Rectal smooth muscle tissue (tissue), 1 donor: ENCODE data around the gene TMEM125.

Source experiments
- H3K27ac ChIP-seq: one replicate; pipeline ENCODE4 v1.7.0; 2013; ENCODE audit warnings: low read depth, low read length, inconsistent platforms
- H3K27me3 ChIP-seq: one replicate; pipeline ENCODE4 v1.7.0; 2013; ENCODE audit warnings: low read length; ENCODE audit not compliant: control insufficient read depth, insufficient read depth
- H3K36me3 ChIP-seq: one replicate; pipeline ENCODE4 v1.7.0; 2013; ENCODE audit warnings: low read length; ENCODE audit not compliant: control insufficient read depth, insufficient read depth
- H3K4me1 ChIP-seq: one replicate; pipeline ENCODE4 v1.7.0; 2013; ENCODE audit warnings: low read length; ENCODE audit not compliant: control insufficient read depth, insufficient read depth
- H3K4me3 ChIP-seq: one replicate; pipeline ENCODE4 v1.7.0; 2013; ENCODE audit warnings: low read length
- H3K9ac ChIP-seq: one replicate; pipeline ENCODE4 v1.7.0; 2013; ENCODE audit warnings: low read length

TMEM125 gene

GRCh38 chr1:43269627-43270375, at the start of gene TMEM125:
Gene TMEM125 (plus strand): TSS chr1:43269983. CDS start chr1:43272723, 2,740 bp downstream.
- H3K9ac ChIP-seq: no peak within 1 kb of the TSS
- H3K27ac ChIP-seq: no peak within 1 kb of the TSS
- no peaks in the 10 kb centered on the region for H3K4me1 ChIP-seq
- peaks cover 9% of the 10 kb centered on the region for H3K27me3 ChIP-seq
- H3K36me3 ChIP-seq: no peaks in the 10 kb centered on the region
- peak within 1 kb of the TSS; percentile 44 for H3K4me3 ChIP-seq

GRCh38 chr1:43220905-43221778, 48.6 kb upstream of the TMEM125 start:
- no peaks in the 10 kb centered on the region for H3K4me1 ChIP-seq
- no peaks in the 10 kb centered on the region for H3K27me3 ChIP-seq
- H3K27ac ChIP-seq: no peak overlapping the region
- no peaks in the 10 kb centered on the region for H3K36me3 ChIP-seq
- H3K9ac ChIP-seq: no peak overlapping the region
- no peak overlapping the region for H3K4me3 ChIP-seq

GRCh38 chr1:43221797-43222196, 48.0 kb upstream of the TMEM125 start:
- Histone ChIP-seq H3K36me3 (no peaks in the 10 kb centered on the region), H3K27ac (no peak overlapping the region), H3K27me3 (no peaks in the 10 kb centered on the region), H3K9ac (no peak overlapping the region), H3K4me1 (no peaks in the 10 kb centered on the region), H3K4me3 (no peak overlapping the region)

GRCh38 chr1:43222879-43223278, 46.9 kb upstream of the TMEM125 start:
- H3K4me3 ChIP-seq: no peak overlapping the region
- H3K36me3 ChIP-seq: no peaks in the 10 kb centered on the region
- no peak overlapping the region for H3K27ac ChIP-seq
- H3K27me3 ChIP-seq: no peaks in the 10 kb centered on the region
- no peaks in the 10 kb centered on the region for H3K4me1 ChIP-seq
- no peak overlapping the region for H3K9ac ChIP-seq

- H3K4me1 ChIP-seq: no peaks in the 10 kb centered on the region
- no peaks in the 10 kb centered on the region for H3K27me3 ChIP-seq
- no peaks in the 10 kb centered on the region for H3K36me3 ChIP-seq
- H3K27ac ChIP-seq: no peak overlapping the region
- no peak overlapping the region for H3K4me3 ChIP-seq
- H3K9ac ChIP-seq: no peak overlapping the region
Measured at GRCh38 chr1:43225168-43225567, 44.6 kb upstream of the TMEM125 start.

GRCh38 chr1:43227143-43227764, 42.5 kb upstream of the TMEM125 start:
- no peak overlapping the region for H3K9ac ChIP-seq
- no peaks in the 10 kb centered on the region for H3K4me1 ChIP-seq
- no peak overlapping the region for H3K4me3 ChIP-seq
- no peak overlapping the region for H3K27ac ChIP-seq
- no peaks in the 10 kb centered on the region for H3K36me3 ChIP-seq
- H3K27me3 ChIP-seq: no peaks in the 10 kb centered on the region

- Histone ChIP-seq H3K9ac (no peak overlapping the region), H3K4me1 (no peaks in the 10 kb centered on the region), H3K27me3 (no peaks in the 10 kb centered on the region), H3K27ac (no peak overlapping the region), H3K4me3 (no peak overlapping the region), H3K36me3 (no peaks in the 10 kb centered on the region)
Measured at GRCh38 chr1:43229826-43230780, 39.7 kb upstream of the TMEM125 start.

- Histone ChIP-seq H3K27me3 (no peaks in the 10 kb centered on the region), H3K9ac (no peak overlapping the region), H3K4me3 (no peak overlapping the region), H3K27ac (no peak overlapping the region), H3K4me1 (no peaks in the 10 kb centered on the region), H3K36me3 (no peaks in the 10 kb centered on the region)
Measured at GRCh38 chr1:43232074-43232473, 37.7 kb upstream of the TMEM125 start.

GRCh38 chr1:43232482-43232881, 37.3 kb upstream of the TMEM125 start:
- Histone ChIP-seq H3K36me3 (no peaks in the 10 kb centered on the region), H3K27ac (no peak overlapping the region), H3K9ac (no peak overlapping the region), H3K4me1 (no peaks in the 10 kb centered on the region), H3K4me3 (no peak overlapping the region), H3K27me3 (no peaks in the 10 kb centered on the region)

- Histone ChIP-seq H3K4me3 (no peak overlapping the region), H3K27ac (no peak overlapping the region), H3K36me3 (no peaks in the 10 kb centered on the region), H3K9ac (no peak overlapping the region), H3K4me1 (no peaks in the 10 kb centered on the region), H3K27me3 (no peaks in the 10 kb centered on the region)
Measured at GRCh38 chr1:43233631-43234030, 36.2 kb upstream of the TMEM125 start.

- Histone ChIP-seq H3K27ac (no peak overlapping the region), H3K9ac (no peak overlapping the region), H3K27me3 (no peaks in the 10 kb centered on the region), H3K4me3 (no peak overlapping the region), H3K4me1 (no peaks in the 10 kb centered on the region), H3K36me3 (no peaks in the 10 kb centered on the region)
Measured at GRCh38 chr1:43234267-43234666, 35.5 kb upstream of the TMEM125 start.
